ENCODE measurements around the gene RPS6KA2.
"Not testable (repeated sequence)": the region's sequence is repeated elsewhere in the genome, so short reads cannot be mapped to it uniquely, and the experiment has no call there.

Gene RPS6KA2

DNA sequence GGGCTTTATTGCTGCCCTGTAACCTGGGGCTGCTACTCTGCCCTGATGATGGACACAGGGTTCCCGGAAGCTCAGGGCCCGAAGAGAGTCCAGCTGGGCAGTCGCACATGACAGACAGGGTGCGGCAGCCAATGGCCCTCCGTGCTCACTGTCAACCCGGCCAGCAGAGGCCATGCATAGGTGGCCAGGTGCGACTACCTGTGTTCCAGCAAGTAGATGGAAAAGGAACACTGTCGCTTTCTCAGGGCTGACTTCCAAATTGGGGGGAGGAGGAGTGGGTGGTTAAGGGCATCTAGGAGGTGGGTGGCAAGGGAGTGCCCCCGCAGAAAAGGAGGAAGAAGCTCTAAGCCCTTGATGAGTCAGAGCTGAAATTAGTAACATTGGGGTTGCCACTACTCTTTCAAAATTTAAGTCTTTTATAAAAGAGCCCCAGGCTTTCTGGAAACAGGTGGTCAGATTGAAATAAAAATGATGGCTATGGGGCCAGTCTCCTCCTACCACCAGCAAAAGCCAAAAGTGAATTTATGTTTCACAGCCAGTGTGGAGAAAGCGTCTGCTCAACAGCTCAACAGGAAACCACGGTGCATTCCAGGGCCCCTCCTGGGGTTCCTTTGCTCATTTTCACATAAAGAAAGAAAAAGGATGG lies 38.2 kb downstream of the RPS6KA2 start:
- peak; percentile 82 to 83 for DNase-seq

DNA sequence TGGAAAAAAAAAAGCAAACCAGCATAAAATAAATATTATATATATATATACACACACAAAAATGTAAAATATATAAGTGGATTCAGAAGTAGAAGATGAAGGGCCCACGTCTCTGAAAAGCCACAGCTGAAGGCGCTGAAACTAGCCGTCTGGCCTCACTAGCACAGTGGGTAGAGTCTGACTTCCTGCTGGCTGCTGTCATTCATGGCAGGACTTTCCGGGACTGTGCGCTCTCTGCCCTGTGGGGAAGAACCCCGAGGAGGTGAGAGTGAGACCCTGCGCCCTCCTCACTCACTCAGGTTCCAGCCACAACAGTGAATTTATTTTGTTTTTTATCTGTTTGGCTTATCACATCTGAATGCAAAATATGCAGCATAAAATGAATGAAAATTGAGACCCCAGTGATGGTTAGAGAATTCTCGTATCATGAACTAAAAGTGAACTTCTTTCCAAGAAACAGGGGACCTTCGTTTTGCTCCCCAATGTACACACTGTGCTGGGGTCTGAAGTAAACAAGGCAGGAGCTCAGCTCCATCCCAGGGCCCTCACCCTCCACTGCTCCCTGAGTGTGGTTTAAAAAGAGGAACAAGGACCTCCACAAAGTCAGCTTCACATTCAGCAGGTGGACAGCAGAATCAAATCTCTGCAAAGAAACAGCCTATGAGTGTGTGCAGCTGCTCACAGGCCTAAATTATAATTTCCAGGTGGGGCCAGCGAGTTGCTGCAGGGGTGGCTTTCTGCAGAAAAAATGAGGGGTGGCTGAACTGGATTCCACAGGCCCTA lies 39.2 kb downstream of the RPS6KA2 start:
- peak in 1 of 2 donors; percentile 54 for DNase-seq

GRCh38 chr6:166586424-166587156 lies 40.5 kb downstream of the RPS6KA2 start, which contains the start of gene RAMACL:
Gene RAMACL, minus strand, starts transcription at chr6:166586678. Its CDS starts 201 bp downstream, at chr6:166586477.
- no peak for DNase-seq

DNA sequence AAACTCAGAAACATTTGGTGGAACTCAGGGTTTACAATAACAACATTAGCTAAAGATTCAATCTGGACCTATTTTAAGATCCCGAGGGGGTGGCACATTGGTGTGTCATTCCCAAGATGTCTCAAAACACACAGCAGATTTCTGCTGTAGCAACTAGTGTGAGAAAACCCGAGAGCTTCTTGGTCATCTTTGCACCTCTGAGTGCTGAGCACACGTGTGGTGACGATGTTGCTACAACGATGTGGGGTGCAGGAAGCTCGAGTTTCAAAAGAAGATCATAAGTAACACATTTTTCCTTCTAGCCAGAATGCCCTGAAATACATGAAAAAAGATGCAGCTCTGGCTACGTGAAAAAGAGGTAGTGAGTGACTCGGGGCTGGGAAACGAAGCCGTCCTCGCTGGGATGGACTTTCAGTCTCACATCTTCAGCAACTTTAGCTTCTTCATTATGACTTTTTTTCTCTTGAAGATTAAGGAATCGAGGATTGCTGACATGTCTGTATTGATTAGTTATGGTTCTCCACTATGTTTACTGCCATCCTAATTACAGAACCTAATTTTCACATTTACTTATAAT lies 42.1 kb downstream of the RPS6KA2 start:
- peak; percentile 39 to 62 for DNase-seq

DNA sequence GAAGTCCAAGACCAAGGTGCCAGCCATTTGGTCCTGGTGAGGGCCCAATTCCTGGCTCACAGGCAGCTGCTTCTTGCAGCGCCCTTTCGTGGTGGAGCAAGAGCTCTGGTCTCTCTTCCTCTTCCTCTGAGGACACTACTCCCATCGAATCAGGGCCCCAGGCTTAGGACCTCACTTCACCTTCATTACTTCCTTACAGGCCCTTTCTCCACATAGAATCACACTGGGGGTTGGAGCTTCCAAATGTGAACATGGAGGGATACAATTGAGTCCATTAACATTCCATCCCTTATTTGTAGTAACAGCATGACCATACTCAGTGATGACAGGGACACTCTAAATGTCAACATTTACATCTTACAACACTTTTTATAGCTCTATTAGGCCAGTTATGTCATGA lies 42.9 kb downstream of the RPS6KA2 start:
- DNase-seq = peak; percentile 26 to 56

- DNase-seq = no peak
Observed at GRCh38 chr6:166583230-166583965, 43.7 kb downstream of the RPS6KA2 start.

- DNase-seq = no peak
Observed at GRCh38 chr6:166582258-166582657, 44.8 kb downstream of the RPS6KA2 start.

- DNase-seq = not testable (repeated sequence)
Observed at GRCh38 chr6:166581801-166582200, 45.2 kb downstream of the RPS6KA2 start.

DNA sequence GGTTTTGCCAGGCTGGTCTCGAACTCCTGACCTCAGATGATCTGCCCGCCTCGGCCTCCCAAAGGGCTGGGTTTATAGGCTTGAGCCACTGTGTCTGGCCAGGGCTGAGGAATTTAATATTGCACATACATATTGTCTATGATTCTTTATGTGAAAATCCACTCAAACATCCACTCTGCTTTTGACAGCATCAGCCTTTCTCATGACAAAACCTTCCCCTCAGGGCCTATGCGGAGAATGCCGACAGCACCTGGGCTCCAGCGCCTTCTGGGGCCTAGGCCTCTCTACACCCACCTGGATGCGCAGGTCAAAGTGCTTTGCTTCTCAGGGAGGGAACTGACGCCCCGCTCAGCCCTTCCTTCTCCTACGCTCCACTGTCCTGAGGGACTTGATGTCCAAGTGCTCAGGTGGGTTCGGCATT lies 46.0 kb downstream of the RPS6KA2 start:
- DNase-seq = no peak

GRCh38 chr6:166580076-166581050 lies 46.7 kb downstream of the RPS6KA2 start:
- DNase-seq = no peak

- DNase-seq = no peak
Observed at GRCh38 chr6:166579237-166579850, 47.7 kb downstream of the RPS6KA2 start.

DNA sequence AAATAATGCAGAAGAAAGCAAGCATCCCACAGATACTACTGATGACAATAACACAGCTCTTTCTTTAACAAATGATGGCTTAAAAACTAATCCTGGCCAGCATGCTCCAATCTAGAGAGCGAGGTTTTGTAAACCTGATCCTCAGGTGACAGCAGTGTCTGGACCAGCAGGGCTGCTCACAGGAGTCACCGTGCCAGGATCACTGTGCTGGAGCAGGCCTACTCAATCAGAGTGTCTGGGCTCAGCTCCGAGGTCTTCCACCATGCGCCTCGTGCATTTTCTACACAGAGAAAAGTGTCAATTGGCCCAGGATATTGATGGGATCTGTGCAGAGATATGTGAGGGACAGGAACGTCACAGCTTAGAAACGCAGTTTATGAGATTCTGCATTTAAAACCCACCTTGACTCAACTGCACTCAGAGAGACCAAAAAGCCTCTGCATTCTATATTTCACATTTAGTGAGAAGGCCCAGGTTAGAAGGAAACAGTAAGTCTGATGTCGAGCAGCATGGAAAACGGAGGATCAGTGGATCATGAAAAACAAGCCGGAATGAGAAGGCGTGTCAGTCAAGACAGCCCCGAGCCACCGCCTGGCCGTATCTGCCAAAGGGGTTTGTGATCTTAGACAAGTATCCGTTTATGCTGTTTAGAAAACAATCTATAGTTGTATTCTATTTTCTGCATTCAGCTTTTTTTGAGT lies 48.4 kb downstream of the RPS6KA2 start:
- DNase-seq = no peak

DNA sequence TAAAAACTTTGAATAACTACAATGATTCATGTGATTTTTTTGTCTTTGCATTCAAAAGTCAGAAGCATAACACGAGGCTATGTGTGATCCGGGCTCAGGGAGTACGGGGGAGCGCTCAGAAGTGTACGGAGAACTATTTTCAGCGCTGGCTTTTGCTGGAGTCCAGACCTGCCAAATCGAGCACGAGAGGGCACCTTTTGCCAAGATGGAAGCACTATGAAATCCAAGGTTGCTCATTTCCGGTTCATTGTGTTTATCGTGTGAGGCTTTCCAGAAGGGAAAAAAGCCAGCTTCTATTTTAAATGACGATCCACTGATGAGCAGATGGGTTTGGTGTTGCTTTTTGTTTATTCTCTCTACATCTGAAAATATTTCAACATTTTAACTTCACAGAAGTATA lies 51.8 kb downstream of the RPS6KA2 start:
- DNase-seq = no peak

DNA sequence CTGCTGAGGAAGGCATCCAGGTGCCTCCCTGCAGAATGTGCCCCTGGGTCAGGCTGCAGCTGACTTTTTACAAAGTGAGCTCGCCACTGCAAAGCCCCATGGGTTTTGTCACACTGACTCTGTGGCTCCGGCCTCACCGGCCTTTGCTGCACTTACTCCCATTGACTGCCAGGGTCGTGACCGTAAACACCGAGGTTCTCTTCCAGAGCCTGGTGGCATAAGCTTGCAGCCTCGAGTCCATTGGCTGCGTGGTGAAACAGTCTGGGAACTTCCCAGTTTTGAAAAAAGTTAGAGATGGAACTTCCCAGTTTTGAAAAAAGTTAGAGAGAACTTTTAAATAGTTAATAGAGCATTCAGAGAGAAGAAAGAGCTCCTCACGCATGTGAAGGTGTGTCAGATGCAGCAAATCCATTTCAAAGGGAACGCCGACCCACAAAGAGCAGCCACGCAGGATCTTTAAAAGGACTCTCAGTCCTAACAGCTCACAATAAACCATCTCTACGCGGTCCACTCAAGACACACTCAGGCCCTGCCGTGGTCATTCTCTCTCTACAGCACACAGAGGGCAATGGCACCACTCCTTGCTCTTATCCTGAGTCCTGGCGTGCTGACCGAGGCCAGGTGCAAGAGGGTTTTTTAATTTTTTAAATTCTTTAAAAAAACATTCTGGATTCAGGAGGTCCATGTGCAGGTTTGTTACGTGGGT lies 53.4 kb downstream of the RPS6KA2 start:
- DNase-seq = peak; percentile 76

DNA sequence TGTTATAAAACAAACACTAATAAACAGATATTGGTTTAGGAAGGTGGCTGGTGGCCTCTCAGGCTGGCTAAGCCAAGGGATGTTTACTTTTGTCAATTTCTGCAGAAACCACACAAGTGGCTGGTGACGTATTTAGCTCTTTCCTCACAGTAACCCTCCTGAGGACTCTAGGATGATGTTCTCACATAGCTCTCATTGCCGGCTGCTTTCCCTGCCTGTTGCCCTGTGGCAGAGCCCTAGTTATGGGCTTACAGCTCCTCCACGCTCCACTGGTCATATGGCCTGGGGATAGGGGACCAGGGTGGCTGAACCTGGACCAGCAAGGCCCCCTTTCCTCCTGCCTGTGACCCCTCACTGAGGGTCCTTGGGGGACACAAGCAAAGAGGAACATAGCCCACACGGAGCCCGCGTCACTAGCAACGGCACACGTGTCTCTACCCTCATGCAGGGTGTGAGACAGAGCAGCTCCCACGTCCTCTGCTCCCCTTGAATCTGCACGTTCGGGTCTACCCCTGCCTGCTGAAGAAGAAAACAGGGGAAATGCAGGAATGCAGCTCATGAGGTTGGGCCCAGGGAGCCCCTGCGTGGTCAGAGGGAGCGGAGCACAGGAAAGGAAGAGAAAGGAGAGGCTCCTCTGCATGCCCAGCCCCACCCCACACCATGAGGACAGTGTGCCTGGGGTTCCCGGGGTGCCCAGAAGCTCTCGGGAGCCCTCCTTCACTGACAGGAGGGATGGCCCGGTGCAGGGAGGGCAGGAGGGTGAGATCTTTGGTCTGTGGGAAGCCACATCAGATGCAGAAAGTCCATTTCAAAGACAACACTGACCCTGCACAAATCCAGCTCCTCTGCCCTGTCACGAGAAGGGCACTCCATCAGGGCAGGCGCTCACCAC lies 54.4 kb downstream of the RPS6KA2 start:
- no peak for DNase-seq

GRCh38 chr6:166570929-166571713 lies 55.9 kb downstream of the RPS6KA2 start:
- no peak for DNase-seq

DNA sequence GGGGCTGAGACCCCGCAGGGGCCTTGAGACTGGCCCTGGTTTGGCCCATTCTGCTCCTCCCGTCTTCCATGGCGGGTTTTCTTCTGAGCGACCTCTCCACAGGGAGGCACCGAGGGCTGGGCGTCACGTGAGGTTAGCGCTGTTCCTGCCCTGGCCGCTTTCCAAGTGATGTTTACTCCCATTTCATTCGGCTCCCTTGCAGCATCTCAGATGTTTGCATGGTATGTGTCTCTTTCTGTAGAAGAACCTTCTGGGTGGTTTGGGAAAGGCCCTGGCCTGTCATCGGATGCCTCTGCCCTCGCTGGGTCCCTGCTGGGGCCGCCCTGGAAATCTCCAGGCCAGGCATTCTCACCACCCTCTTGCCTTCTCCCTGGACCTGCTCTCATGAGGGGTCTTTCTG lies 57.8 kb downstream of the RPS6KA2 start:
- no peak for DNase-seq

DNA sequence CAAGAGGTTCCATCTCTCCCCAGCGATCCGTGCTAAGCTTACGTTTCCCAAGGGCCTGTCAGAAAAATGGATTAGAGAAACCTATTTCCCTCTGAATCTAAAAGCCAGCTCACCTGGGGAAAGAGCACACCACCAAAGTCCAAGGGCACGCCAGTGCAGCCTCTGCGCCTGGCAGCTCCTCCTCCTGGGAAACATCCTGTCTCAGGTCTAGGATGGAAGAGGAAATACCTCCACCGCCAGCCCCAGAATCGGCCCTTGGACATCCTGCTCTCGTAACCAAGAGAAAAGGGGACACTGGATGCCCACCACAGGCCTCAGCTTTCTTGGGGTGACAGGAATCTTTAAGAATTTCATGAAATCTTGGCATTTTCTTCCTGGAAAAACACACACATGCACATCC lies 59.2 kb downstream of the RPS6KA2 start:
- no peak for DNase-seq
